Measurements from ENCODE around the gene ZNF425.

DNA sequence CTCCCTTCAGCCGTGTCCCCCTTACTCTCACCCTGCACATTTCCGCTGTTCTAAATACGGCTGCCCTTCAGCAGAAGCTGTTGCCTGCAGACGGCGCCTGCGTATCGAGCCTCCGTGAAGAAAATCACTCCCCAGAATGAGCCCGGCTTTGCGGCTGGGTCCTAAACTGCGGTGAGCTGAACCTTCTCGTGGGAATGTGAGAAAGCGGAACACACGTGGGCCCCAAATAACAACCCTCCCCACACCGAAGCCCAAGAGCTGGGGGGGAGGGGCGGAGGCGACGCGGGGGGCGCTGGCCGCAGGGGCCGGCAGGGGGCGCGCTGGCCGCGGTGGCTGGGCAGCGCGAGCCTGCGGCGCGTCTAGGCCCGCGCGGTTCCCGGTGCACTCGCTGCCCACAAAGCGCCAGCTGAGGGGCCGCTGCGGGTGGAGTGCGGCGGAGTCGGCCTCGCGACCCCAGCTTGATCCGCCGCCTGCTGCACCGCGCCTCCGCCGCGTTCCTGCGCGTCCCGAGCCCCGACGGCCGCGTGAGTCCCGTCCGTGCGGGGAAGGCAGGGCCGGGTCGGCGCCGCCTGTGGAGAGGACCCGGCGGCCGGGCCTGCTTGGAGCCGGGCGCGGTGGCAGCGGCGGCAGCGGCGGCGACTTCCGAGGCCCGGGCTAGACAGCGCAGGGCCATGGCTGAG, 21.1 kb upstream of the ZNF425 start, which contains the start of gene ZNF398:
- no peak for TF ChIP-seq EZH2phosphoT487 (conservative IDR thresholded peaks at IDR 0.05; ENCODE audit: low read length)
- TF ChIP-seq CTCF (IDR thresholded peaks at IDR 0.05; ENCODE audit: insufficient read depth, low read length, poor library complexity, severe bottlenecking) = peak; percentile 73

Data from SU-DHL-6 (cell line).